GM18861 (cell line): Measurements from ENCODE around the gene EMILIN1.

Experiments used
- ATAC-seq: cut with Tn5 transposase; IDR thresholded peaks from one replicate; pipeline ENCODE4 v1.9.1; 2021; ENCODE audit not compliant: unreplicated experiment

EMILIN1 gene

DNA sequence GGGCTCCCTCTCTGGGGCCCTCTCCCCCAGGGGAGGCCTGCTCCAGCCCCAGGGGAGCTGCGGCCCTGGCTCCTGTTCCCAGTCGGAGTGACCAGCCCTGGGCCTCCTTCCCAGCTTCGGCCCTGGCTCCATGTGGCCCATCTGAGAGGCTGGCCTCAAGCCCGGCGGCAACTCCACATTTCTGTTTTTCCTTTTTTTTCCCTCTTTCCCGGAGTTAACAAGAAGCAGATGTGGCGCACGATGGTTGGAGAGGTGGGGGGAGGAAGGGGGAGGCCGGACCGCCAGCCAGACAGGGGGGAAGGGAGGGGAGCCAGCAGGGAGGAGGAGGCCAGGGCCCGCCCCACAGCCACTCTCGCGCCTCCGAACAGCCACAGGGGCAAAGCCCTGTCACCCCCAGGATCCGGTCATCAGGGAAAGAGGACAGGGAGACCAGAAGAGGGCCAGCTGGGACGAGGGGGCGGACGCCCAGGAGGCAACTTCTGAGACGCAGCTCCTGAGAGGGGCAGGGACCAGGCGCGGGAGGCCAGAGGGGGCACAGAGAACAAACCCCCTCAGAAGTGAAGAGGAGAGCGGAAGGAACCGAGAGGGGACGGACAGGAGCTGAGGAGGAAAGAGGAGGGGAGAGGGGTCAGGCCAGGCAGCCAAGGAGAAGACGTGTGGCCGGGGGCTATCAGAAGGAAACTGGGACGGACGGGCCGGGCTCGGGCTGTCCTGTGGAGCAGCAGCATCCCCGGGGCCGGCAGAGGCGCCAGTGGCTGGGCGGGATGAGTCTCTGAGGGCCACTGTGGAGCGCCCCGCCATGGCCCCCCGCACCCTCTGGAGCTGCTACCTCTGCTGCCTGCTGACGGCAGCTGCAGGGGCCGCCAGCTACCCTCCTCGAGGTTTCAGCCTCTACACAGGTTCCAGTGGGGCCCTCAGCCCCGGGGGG, at the start of gene EMILIN1:
Gene EMILIN1, plus strand, starts transcription at position 349 of the 928 bp plus-strand sequence. Its CDS starts 451 bp downstream, at position 800.
- ATAC-seq: no peak

DNA sequence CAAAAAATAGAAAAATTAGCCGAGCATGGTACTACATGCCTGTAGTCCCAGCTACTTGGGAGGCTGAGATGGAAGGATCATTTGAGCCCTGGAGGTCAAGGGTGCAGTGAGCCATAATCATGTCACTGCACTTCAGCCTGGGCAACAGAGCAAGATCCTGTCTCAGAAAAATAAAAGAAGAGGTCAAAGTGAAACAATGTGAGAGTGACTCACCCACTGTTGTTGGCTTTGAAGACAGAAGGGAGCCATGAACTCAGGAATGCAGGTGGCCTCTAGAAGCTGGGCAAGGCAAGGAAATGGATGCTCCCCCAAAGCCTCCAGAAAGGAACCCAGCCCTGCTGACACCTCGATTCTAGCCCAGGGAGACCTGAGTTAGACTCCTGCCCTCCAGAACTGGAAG, 49.4 kb upstream of the EMILIN1 start:
- no peak for ATAC-seq

- peak; percentile 93 for ATAC-seq
Observed at GRCh38 chr2:27032495-27033252, 45.7 kb upstream of the EMILIN1 start, which contains the start of gene TMEM214. Gene TMEM214, plus strand, starts transcription at chr2:27032965. Its CDS starts 51 bp downstream, at chr2:27033016.

GRCh38 chr2:27033253-27033852, 45.1 kb upstream of the EMILIN1 start:
- no peak for ATAC-seq

GRCh38 chr2:27038012-27038411, 40.4 kb upstream of the EMILIN1 start:
- ATAC-seq: no peak

- ATAC-seq: no peak
Observed at GRCh38 chr2:27038631-27039339, 39.6 kb upstream of the EMILIN1 start.

GRCh38 chr2:27039426-27039825, 39.0 kb upstream of the EMILIN1 start:
- ATAC-seq: no peak

- ATAC-seq: no peak
Observed at GRCh38 chr2:27039871-27040270, 38.5 kb upstream of the EMILIN1 start.

DNA sequence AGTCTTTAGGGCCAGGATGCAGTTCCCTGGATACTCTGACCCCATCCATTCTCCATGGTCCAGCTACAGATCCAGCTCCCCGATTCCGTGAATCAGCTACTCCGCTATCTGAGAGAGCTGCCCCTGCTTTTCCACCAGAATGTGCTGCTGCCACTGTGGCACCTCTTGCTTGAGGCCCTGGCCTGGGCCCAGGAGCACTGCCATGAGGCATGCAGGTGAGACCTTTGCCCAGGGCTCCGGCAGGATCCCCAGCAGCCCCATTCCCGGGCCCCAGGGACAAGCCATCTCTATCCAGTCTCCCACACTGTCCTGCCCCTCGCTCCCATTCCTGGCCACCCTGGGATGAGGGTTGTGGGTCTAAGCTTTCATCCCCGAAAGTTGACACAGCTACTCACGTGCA, 38.1 kb upstream of the EMILIN1 start:
- ATAC-seq: no peak

DNA sequence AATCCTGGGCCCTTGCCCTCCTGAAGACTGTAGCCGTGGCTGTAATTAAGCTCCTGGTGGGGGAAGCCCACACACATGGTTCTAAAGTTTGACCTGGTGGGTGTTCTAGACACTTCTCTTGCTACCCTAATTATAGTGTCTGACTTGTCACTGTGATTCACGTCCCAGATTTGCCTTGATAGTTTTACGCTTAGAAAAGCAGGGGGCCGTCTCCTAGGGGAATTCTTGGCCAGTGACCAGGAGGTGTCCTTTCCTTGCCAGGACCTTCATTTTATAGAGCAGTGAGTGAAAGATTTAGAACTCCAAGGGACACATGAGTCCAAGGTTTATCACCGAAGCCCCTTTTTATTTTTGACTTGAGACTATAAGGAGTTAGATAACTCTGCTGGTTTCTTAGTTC, 36.7 kb upstream of the EMILIN1 start:
- no peak for ATAC-seq

GRCh38 chr2:27042159-27042661, 36.2 kb upstream of the EMILIN1 start:
- ATAC-seq: peak; percentile 57

- ATAC-seq: no peak
Observed at GRCh38 chr2:27042985-27043634, 35.3 kb upstream of the EMILIN1 start.

DNA sequence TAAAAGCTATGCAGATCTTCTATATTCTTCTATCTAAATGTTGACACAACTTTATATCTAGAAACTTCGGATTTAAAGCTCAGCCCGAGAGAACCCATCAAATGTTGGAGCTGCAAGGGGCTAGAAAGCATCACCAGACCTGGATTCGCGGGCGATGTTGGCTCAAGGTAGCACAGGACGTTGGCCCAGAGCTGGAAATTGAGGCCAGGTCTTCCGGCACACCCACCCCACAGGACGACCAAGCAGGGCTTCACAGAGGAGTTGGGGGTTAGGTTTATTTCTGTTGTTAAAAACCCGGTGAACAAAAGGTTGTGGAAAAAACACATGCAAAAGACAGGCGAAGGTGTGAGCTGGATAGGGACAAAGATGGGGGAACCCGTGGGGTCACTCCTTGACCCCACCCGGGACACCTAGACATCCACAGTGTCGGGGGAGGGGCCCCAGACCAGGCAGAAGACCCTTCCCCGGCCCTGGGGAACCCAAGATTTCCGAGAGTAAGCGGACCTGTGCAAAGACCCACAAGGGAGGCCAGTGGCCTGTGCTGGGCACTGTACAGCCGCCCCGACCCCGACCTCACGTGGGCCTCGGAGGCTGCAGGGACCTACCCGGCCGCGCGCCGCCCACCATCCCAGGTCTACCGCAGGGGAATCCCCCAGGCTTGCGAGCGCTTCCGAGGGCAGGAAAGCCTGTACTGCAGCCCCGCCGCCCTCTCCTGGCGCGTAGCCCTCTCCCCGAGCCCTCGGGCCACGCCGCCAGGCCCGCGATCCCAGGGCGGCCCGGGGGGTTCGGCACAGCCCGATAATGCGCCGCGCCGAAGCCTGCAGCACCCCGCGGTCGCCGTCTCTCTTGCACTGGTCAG, 28.8 kb upstream of the EMILIN1 start:
- ATAC-seq: peak; percentile 8

DNA sequence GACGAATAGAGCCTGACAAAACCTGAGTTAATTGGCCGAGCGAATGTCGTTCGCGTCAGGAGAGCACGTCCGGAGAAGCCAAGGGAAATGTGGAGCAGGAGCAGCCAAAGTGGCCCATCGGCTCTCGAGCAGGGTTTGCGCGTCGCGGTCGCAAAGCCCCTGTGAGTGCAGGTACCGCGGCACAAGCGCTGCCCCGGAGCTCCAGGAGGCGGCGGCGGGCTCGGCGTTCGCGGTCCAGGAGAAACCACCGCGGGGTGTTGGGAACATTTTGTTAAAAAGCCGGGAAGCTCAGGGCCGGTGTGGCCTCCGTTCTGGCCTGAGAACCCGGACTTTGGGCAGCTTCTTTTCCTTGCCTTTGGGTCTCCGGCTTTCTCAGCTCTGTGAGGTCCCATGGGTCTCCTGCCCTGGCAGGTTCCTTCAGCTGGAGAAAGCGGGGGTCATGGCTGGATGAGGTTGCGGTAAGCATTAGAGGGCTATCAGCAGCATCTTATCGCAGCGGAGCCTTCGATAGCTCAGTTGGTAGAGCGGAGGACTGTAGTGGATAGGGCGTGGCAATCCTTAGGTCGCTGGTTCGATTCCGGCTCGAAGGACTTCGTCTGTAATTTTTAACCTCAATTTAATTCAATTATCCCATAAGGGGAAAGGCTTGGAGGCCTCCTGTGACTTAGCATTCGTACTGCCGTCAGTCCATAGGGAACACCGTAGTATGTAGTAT, 28.0 kb upstream of the EMILIN1 start:
- peak; percentile 43 for ATAC-seq

DNA sequence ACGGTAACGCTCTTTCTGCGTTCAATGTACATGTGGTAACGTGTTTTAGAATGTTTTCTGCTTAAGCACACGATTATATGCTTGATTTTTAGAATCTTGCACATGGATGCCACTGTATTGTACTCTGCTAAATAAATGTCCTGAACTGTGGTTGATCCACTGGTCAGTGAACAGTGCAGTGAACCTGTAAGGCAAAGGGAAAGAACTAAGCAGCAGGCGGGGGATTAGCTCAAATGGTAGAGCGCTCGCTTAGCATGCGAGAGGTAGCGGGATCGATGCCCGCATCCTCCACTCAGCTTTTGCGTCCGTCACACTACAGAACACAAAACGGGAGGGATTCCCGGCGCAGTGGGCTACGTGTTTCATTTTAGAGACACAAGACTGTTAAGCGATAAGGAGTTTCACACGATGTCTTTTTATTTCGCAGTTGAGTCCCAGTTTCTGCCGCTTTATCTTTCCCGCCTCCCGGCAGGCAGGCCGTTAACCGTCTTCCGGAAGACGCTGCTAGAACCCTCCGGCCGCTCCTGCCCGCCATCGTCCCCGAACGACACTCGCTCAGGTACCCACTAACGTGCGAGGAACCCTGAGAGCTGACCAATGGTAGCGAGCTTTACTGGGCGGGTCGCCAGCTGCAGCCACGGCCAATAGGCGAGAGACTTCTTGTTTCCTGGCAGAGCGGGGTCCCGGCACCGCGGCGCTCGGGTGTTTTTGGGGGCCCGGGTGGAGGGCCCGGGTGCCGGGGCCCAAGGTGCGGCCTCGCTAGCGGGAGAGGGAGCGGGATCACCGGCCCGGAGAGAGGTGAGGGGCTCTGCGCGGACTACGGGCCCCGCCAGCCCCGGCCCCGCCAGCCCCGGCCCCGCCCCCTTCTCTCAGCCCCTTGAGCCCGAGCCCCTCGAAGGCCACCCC, 27.2 kb upstream of the EMILIN1 start, which contains the start of gene AGBL5:
Gene AGBL5, plus strand, starts transcription at position 673 of the 906 bp plus-strand sequence. CDS start 1,291 bp downstream, outside the sequence.
- ATAC-seq: peak; percentile 53

GRCh38 chr2:27051902-27052645, 26.3 kb upstream of the EMILIN1 start:
- no peak for ATAC-seq

- ATAC-seq: no peak
Observed at GRCh38 chr2:27053321-27053720, 25.1 kb upstream of the EMILIN1 start.
